HepG2 (cell line): ENCODE results near the gene VAMP8. TPM values are rescaled to one million over a fixed set of nuclear protein-coding genes. Genes with fewer than 3 reads are reported as not detected.

ENCODE experiments used
- ARID5B ChIP-seq: IDR thresholded peaks from 2 replicates; pipeline ENCODE4 v1.4.0; 2020; ENCODE audit warnings: mild to moderate bottlenecking, missing genetic modification reagents
- ATM ChIP-seq: fragments of 450-650 bp; IDR thresholded peaks from 2 replicates; pipeline ENCODE4 v1.7.1; 2017; ENCODE audit warnings: mild to moderate bottlenecking, borderline replicate concordance
- CHCHD3 ChIP-seq: sonication (generic); formaldehyde crosslinking; IDR thresholded peaks from 2 replicates; pipeline ENCODE4 v1.8.0; 2022; ENCODE audit warnings: mild to moderate bottlenecking, missing genetic modification reagents, moderate library complexity
- EP300 ChIP-seq, 3 experiments: sonication (generic) in 1 of 3; formaldehyde crosslinking in 1 of 3; IDR thresholded peaks; 2 replicates each; pipeline versions ENCODE4 v1.5.1 to v1.6.1; 2011 to 2020; ENCODE audit warnings: low read depth in 2 of 3, low read length in 2 of 3, borderline replicate concordance in 1 of 3, improper control_type of control experiment in 1 of 3, mild to moderate bottlenecking in 1 of 3, missing genetic modification reagents in 1 of 3, moderate library complexity in 1 of 3
- FLYWCH1 ChIP-seq: sonication (generic); formaldehyde crosslinking; IDR thresholded peaks from 2 replicates; pipeline ENCODE4 v1.8.1; 2023; ENCODE audit warnings: mild to moderate bottlenecking, missing genetic modification reagents
- HMG20B ChIP-seq: conservative IDR thresholded peaks from 2 replicates; pipeline ENCODE4 v1.6.1; 2016; ENCODE audit warnings: missing genetic modification reagents, missing compliant biosample characterization
- HOXA9 ChIP-seq: sonication (generic); formaldehyde crosslinking; IDR thresholded peaks from 2 replicates; pipeline ENCODE4 v1.8.1; 2022; ENCODE audit warnings: missing genetic modification reagents, mild to moderate bottlenecking, moderate library complexity, borderline replicate concordance
- KDM1A ChIP-seq: IDR thresholded peaks from 2 replicates; pipeline ENCODE4 v1.6.1; 2016; ENCODE audit warnings: missing compliant biosample characterization
- MAX ChIP-seq: IDR thresholded peaks from 2 replicates; pipeline ENCODE4 v1.6.1; 2012; ENCODE audit warnings: inconsistent platforms
- NFYC ChIP-seq: IDR thresholded peaks from 2 replicates; pipeline ENCODE4 v1.6.1; 2016; ENCODE audit warnings: missing genetic modification reagents, missing compliant biosample characterization
- RXRB ChIP-seq: IDR thresholded peaks from 2 replicates; pipeline ENCODE4 v1.6.1; 2016; ENCODE audit warnings: borderline replicate concordance, missing genetic modification reagents, missing compliant biosample characterization
- SMYD3 ChIP-seq: sonication (generic); formaldehyde crosslinking; IDR thresholded peaks from 2 replicates; pipeline ENCODE4 v1.8.1; 2023; ENCODE audit warnings: mild to moderate bottlenecking, missing genetic modification reagents
- ZBTB10 ChIP-seq: sonication (generic); formaldehyde crosslinking; IDR thresholded peaks from 2 replicates; pipeline ENCODE4 v1.4.0; 2020; ENCODE audit warnings: missing genetic modification reagents, borderline replicate concordance
- ZBTB7A ChIP-seq: sonication (generic); formaldehyde crosslinking; IDR thresholded peaks from 2 replicates; pipeline ENCODE4 v1.8.0; 2022; ENCODE audit warnings: mild to moderate bottlenecking, missing genetic modification reagents
- ZFP91 ChIP-seq: sonication (generic); formaldehyde crosslinking; IDR thresholded peaks from 2 replicates; pipeline ENCODE4 v1.9.0; 2022; ENCODE audit warnings: missing genetic modification reagents, mild to moderate bottlenecking, borderline replicate concordance
- ZNF331 ChIP-seq: sonication (generic); formaldehyde crosslinking; IDR thresholded peaks from 2 replicates; pipeline ENCODE4 v1.4.0; 2020; ENCODE audit warnings: missing genetic modification reagents
- ZNF639 ChIP-seq: conservative IDR thresholded peaks from 2 replicates; pipeline ENCODE4 v1.6.1; 2018; ENCODE audit warnings: missing genetic modification reagents
- ZNF652 ChIP-seq: IDR thresholded peaks from 2 replicates; pipeline ENCODE4 v1.6.1; 2016; ENCODE audit warnings: low read depth, borderline replicate concordance
- ZSCAN9 ChIP-seq: IDR thresholded peaks from 2 replicates; pipeline ENCODE4 v1.6.1; 2016; ENCODE audit warnings: borderline replicate concordance
- polyA plus RNA-seq, 8 experiments: library from polyadenylated mRNA; depleted of rRNA in 3 of 8; stranded (reverse) in 7 of 8; unstranded in 1 of 8; fragments of >200 nt; fragmentation: Illumina TruSeq in 4 of 8; extraction: Trizol in 4 of 8; gene quantifications; 2 replicates each; pipeline versions ENCODE4 v1.2.1 to v1.2.3, GENCODE V29; 2011 to 2016; ENCODE audit warnings: low read depth in 4 of 8, missing spikeins in 1 of 8, mixed read lengths in 1 of 8; ENCODE audit not compliant: insufficient read depth in 1 of 8
- total RNA-seq, 5 experiments: library from RNA; depleted of rRNA; stranded (reverse); fragments of >200 nt; fragmentation: Illumina TruSeq; extraction: Trizol; gene quantifications; 2 replicates each; pipeline ENCODE4 v1.2.3, GENCODE V29; 2016; ENCODE audit warnings: low read depth in 1 of 5

The VAMP8 gene
- total and polyA plus RNA-seq, 2 of the 13 experiments (the other 11 are each of a cell fraction or from before 2014, with no cell fraction given): 83.3 to 157 TPM

- peak; percentile 23; the same call in 1 of the 2 replicates for TF ChIP-seq ARID5B (CRISPR knock-in tag)
- TF ChIP-seq ZNF331 (CRISPR knock-in tag): peak; percentile 52; the same call in 1 of the 2 replicates
- no peak for TF ChIP-seq HOXA9 (CRISPR knock-in tag)
- TF ChIP-seq ZBTB7A (CRISPR knock-in tag): peak; percentile 62
- peak; percentile 8; the same call in 1 of the 2 replicates for TF ChIP-seq RXRB (CRISPR knock-in tag)
- TF ChIP-seq ZFP91 (CRISPR knock-in tag): peak; percentile 55; the same call in 1 of the 2 replicates
- TF ChIP-seq ZNF652 (CRISPR knock-in tag): peak; percentile 73; the same call in 1 of the 2 replicates
- TF ChIP-seq CHCHD3: 0 out of 2 replicates have a peak, but pooled peaks have one; percentile 8
- no peak for TF ChIP-seq KDM1A
- no peak for TF ChIP-seq ATM
- no peak for TF ChIP-seq NFYC (CRISPR knock-in tag)
- TF ChIP-seq MAX: peak; percentile 90
- peak in 1 of 2 experiments; percentile 34; a peak in 1 of 4 replicates for TF ChIP-seq EP300 (IDR thresholded peaks at IDR 0.05; ENCODE audit: low read depth in 2 of 2, low read length in 2 of 2)
- no peak for TF ChIP-seq EP300 (CRISPR knock-in tag; IDR thresholded peaks at IDR 0.05; ENCODE audit: borderline replicate concordance)
- TF ChIP-seq HMG20B (CRISPR knock-in tag): no peak
- TF ChIP-seq ZNF639 (CRISPR knock-in tag): peak; percentile 76
- TF ChIP-seq FLYWCH1 (CRISPR knock-in tag): peak; percentile 57; the same call in 1 of the 2 replicates
- TF ChIP-seq ZBTB10 (CRISPR knock-in tag): no peak
- TF ChIP-seq ZSCAN9 (CRISPR knock-in tag): 0 out of 2 replicates have a peak, but pooled peaks have one; percentile 29
- TF ChIP-seq SMYD3: no peak
These were observed 25.3 kb downstream of the VAMP8 start, which contains the start of gene TMEM150A (continued) for GRCh38 chr2:85602476-85603234.
